H9 (cell line): Measurements from ENCODE around the gene GNPAT. TPM values are rescaled to one million over a fixed set of nuclear protein-coding genes. Genes with fewer than 3 reads are reported as not detected.

Source experiments
- DNase-seq: peaks from one replicate; pipeline ENCODE4 v3.0.0-alpha.2; 2017
- H2AFZ ChIP-seq: one replicate; pipeline ENCODE4 v1.6.1; 2013; ENCODE audit warnings: mild to moderate bottlenecking, low read length, control low read depth, moderate library complexity
- H2AK5ac ChIP-seq: 2 replicates; pipeline ENCODE4 v1.6.1; 2013; ENCODE audit warnings: low read length, control low read depth, mixed read lengths; ENCODE audit not compliant: insufficient read length
- H2BK120ac ChIP-seq: one replicate; pipeline ENCODE4 v1.6.1; 2013; ENCODE audit warnings: low read depth, mild to moderate bottlenecking, low read length, control low read depth, inconsistent platforms; ENCODE audit not compliant: poor library complexity, severe bottlenecking
- H2BK12ac ChIP-seq: 2 replicates; pipeline ENCODE4 v1.6.1; 2013; ENCODE audit warnings: low read length, control low read depth, mixed read lengths, low read depth; ENCODE audit not compliant: insufficient read length
- H2BK15ac ChIP-seq: 2 replicates; pipeline ENCODE4 v1.6.1; 2013; ENCODE audit warnings: low read depth, low read length, control low read depth
- H2BK20ac ChIP-seq: one replicate; pipeline ENCODE4 v1.6.1; 2013; ENCODE audit warnings: low read depth, mild to moderate bottlenecking, low read length, control low read depth, inconsistent platforms; ENCODE audit not compliant: poor library complexity, severe bottlenecking
- H2BK5ac ChIP-seq: 2 replicates; pipeline ENCODE4 v1.6.1; 2013; ENCODE audit warnings: low read length, control low read depth, mixed read lengths; ENCODE audit not compliant: insufficient read length
- H3K14ac ChIP-seq: 2 replicates; pipeline ENCODE4 v1.6.1; 2013; ENCODE audit warnings: low read length, control low read depth; ENCODE audit not compliant: insufficient read depth
- H3K18ac ChIP-seq: 2 replicates; pipeline ENCODE4 v1.6.1; 2013; ENCODE audit warnings: low read depth, mild to moderate bottlenecking, mixed read lengths, low read length, control low read depth; ENCODE audit not compliant: insufficient read length
- H3K23ac ChIP-seq: 2 replicates; pipeline ENCODE4 v1.6.1; 2013; ENCODE audit warnings: low read length, control low read depth, mixed read lengths, low read depth; ENCODE audit not compliant: insufficient read length
- H3K23me2 ChIP-seq: 2 replicates; pipeline ENCODE4 v1.6.1; 2013; ENCODE audit warnings: low read depth, mild to moderate bottlenecking, mixed read lengths, low read length, control low read depth; ENCODE audit not compliant: insufficient read length, poor library complexity, severe bottlenecking
- H3K27ac ChIP-seq: 2 replicates; pipeline ENCODE4 v1.5.1; 2013; ENCODE audit warnings: low read length, control low read depth, mixed read lengths, low read depth; ENCODE audit not compliant: insufficient read length
- H3K27me3 ChIP-seq: 2 replicates; pipeline ENCODE4 v1.6.1; 2013; ENCODE audit warnings: low read length, control low read depth, inconsistent platforms; ENCODE audit not compliant: insufficient read depth
- H3K4ac ChIP-seq: 2 replicates; pipeline ENCODE4 v1.6.1; 2013; ENCODE audit warnings: low read depth, mild to moderate bottlenecking, control low read depth, inconsistent platforms, low read length, moderate library complexity
- H3K4me1 ChIP-seq: 2 replicates; pipeline ENCODE4 v1.6.1; 2013; ENCODE audit warnings: low read length, control low read depth, inconsistent platforms; ENCODE audit not compliant: insufficient read depth
- H3K4me2 ChIP-seq: 2 replicates; pipeline ENCODE4 v1.6.1; 2013; ENCODE audit warnings: low read length, control low read depth, mixed read lengths; ENCODE audit not compliant: insufficient read length, insufficient read depth
- H3K56ac ChIP-seq: 2 replicates; pipeline ENCODE4 v1.6.1; 2013; ENCODE audit warnings: low read depth, mild to moderate bottlenecking, mixed read lengths, low read length, control low read depth; ENCODE audit not compliant: insufficient read length
- H3K79me1 ChIP-seq: 2 replicates; pipeline ENCODE4 v1.6.1; 2013; ENCODE audit warnings: low read depth, mild to moderate bottlenecking, moderate library complexity, low read length, control low read depth, inconsistent platforms; ENCODE audit not compliant: insufficient read depth, poor library complexity, severe bottlenecking
- H3K79me2 ChIP-seq: 2 replicates; pipeline ENCODE4 v1.6.1; 2013; ENCODE audit warnings: low read length, control low read depth, inconsistent platforms; ENCODE audit not compliant: insufficient read depth
- H3K9ac ChIP-seq: 2 replicates; pipeline ENCODE4 v1.6.1; 2013; ENCODE audit warnings: low read length, control low read depth, mixed read lengths; ENCODE audit not compliant: insufficient read length; ENCODE audit errors: extremely low read depth
- H3K9me3 ChIP-seq: one replicate; pipeline ENCODE4 v1.6.1; 2013; ENCODE audit warnings: low read depth, low read length, inconsistent platforms; ENCODE audit not compliant: control insufficient read depth
- H3T11ph ChIP-seq: one replicate; pipeline ENCODE4 v1.6.1; 2013; ENCODE audit warnings: mild to moderate bottlenecking, low read length, control low read depth, inconsistent platforms
- H4K20me1 ChIP-seq: one replicate; pipeline ENCODE4 v1.6.1; 2013; ENCODE audit not compliant: control insufficient read depth, insufficient read length, insufficient read depth
- H4K5ac ChIP-seq: 2 replicates; pipeline ENCODE4 v1.6.1; 2013; ENCODE audit warnings: low read depth, mild to moderate bottlenecking, mixed read lengths, low read length, control low read depth; ENCODE audit not compliant: insufficient read length
- H4K8ac ChIP-seq: replicated peaks from 2 replicates; pipeline ENCODE4 v1.6.1; 2013; ENCODE audit warnings: low read length, control low read depth, mixed read lengths, low read depth; ENCODE audit not compliant: insufficient read length
- H4K91ac ChIP-seq: 2 replicates; pipeline ENCODE4 v1.6.1; 2013; ENCODE audit warnings: low read depth, mild to moderate bottlenecking, moderate library complexity, mixed read lengths, low read length, control low read depth; ENCODE audit not compliant: insufficient read length
- H3K27ac Mint-ChIP-seq, 3 experiments: 2 replicates in 2 of 3; 3 replicates in 1 of 3; pipeline ENCODE4 v1.8.0; 2020 to 2021; ENCODE audit warnings: mixed read lengths in 3 of 3, mild to moderate bottlenecking in 1 of 3, moderate library complexity in 1 of 3
- H3K27me3 Mint-ChIP-seq: 2 replicates; pipeline ENCODE4 v1.8.0; 2021; ENCODE audit warnings: low read depth, mild to moderate bottlenecking, moderate library complexity, mixed read lengths
- H3K36me3 Mint-ChIP-seq, 3 experiments: 2 replicates in 2 of 3; 3 replicates in 1 of 3; pipeline ENCODE4 v1.8.0; 2020 to 2021; ENCODE audit warnings: low read depth in 3 of 3, mixed read lengths in 3 of 3; ENCODE audit not compliant: insufficient read depth in 1 of 3
- H3K4me1 Mint-ChIP-seq, 2 experiments: 2 replicates each; pipeline ENCODE4 v1.8.0; 2020; ENCODE audit warnings: mixed read lengths in 2 of 2
- H3K4me3 Mint-ChIP-seq, 2 experiments: 2 replicates in 1 of 2; 3 replicates in 1 of 2; pipeline ENCODE4 v1.8.0; 2020 to 2021; ENCODE audit warnings: mild to moderate bottlenecking in 2 of 2, mixed read lengths in 2 of 2, moderate library complexity in 1 of 2
- H3K9me3 Mint-ChIP-seq, 2 experiments: 2 replicates in 1 of 2; 3 replicates in 1 of 2; pipeline ENCODE4 v1.8.0; 2020; ENCODE audit warnings: mild to moderate bottlenecking in 2 of 2, mixed read lengths in 2 of 2, moderate library complexity in 1 of 2
- CTCF ChIP-seq: fragments of 200-600 bp; sonication (generic); conservative IDR thresholded peaks from 3 replicates; pipeline ENCODE4 v1.8.0; 2021; ENCODE audit warnings: antibody characterized with exemption, mild to moderate bottlenecking
- WGBS: extraction: QIAGEN DNeasy Blood & Tissue Kit; methylation state at CpG from one replicate; pipeline ENCODE4 v1.1.7; 2013; ENCODE audit warnings: missing lambda C conversion rate, low lambda C conversion rate, mixed read lengths; ENCODE audit not compliant: insufficient read length; ENCODE audit errors: extremely low coverage; 5-methylcytosine and 5-hydroxymethylcytosine counted together
- total RNA-seq: library from RNA; stranded (reverse); gene quantifications from 2 replicates; pipeline ENCODE4 v1.2.1, GENCODE V29; 2021

Gene GNPAT
- total RNA-seq, 1 experiment from 2014 or later = 38.1 TPM

- peaks cover 3 to 4% of the 10 kb centered on the region in 2 experiments; a peak in 3 of 4 replicates for H3K4me1 Mint-ChIP-seq
- H2BK20ac ChIP-seq = no peak overlapping the region
- no peak overlapping the region for H3K27ac ChIP-seq
- H3K18ac ChIP-seq = no peak overlapping the region
- no peak overlapping the region for H4K8ac ChIP-seq
- H3K9me3 Mint-ChIP-seq = no peaks in the 10 kb centered on the region
- no peaks in the 10 kb centered on the region for H3K9me3 ChIP-seq
- H2BK120ac ChIP-seq = no peak overlapping the region
- no peak overlapping the region for H4K5ac ChIP-seq
- H3K27me3 Mint-ChIP-seq = no peaks in the 10 kb centered on the region; the same call in 1 of the 2 replicates
- no peak overlapping the region for H3K14ac ChIP-seq
- H4K20me1 ChIP-seq = no peaks in the 10 kb centered on the region
- H2BK12ac ChIP-seq = no peak overlapping the region
- TF ChIP-seq CTCF = no peak
- H3K4me2 ChIP-seq = no peak overlapping the region
- H3K4me3 Mint-ChIP-seq = no peak overlapping the region
- H3K4ac ChIP-seq = no peak overlapping the region
- H3K36me3 Mint-ChIP-seq = no peaks in the 10 kb centered on the region
- H3K23ac ChIP-seq = no peak overlapping the region
- no peaks in the 10 kb centered on the region for H3K79me1 ChIP-seq
- H2AFZ ChIP-seq = no peak overlapping the region
- H2BK5ac ChIP-seq = no peak overlapping the region
- no peak overlapping the region for H3K9ac ChIP-seq
- no peak overlapping the region for H4K91ac ChIP-seq
- no peak overlapping the region for H3K56ac ChIP-seq
- WGBS = no CpG with 5 or more reads among the region's 5 CpGs
- no peak overlapping the region for H3K27ac Mint-ChIP-seq
- H3K79me2 ChIP-seq = no peaks in the 10 kb centered on the region
- H3K27me3 ChIP-seq = no peaks in the 10 kb centered on the region
- no peak overlapping the region for H2BK15ac ChIP-seq
- no peaks in the 10 kb centered on the region for H3K4me1 ChIP-seq
- no peak overlapping the region for H3T11ph ChIP-seq
- no peak overlapping the region for H2AK5ac ChIP-seq
- no peaks in the 10 kb centered on the region for H3K23me2 ChIP-seq
- no peak for DNase-seq
Observed at GRCh38 chr1:231324660-231325059, 83.6 kb downstream of the GNPAT start.
